IMR-90 (cell line): Measurements from ENCODE around the gene C5. TPM values are rescaled to one million over a fixed set of nuclear protein-coding genes. Genes with fewer than 3 reads are reported as not detected.
A peak's percentile ranks its signal among the peaks of the same experiment; 100 is the strongest.

ENCODE experiments used
- ATAC-seq: fragments of 200-7000 bp; cut with Tn5 transposase; 2 replicates; pipeline ENCODE4 v1.9.1; 2020; ENCODE audit warnings: low read depth, mild to moderate bottlenecking, moderate library complexity
- BruUV-seq: library from RNA; stranded (reverse); fragments of 400-500 nt; replicated peaks from 2 replicates; lab custom pipeline; 2021; lab: Mats Ljungman, UMichigan
- CTCF ChIA-PET: fragments of 300-600 bp; formaldehyde crosslinking; extraction: SDS; loops from one replicate; lab custom pipeline; 2021; ENCODE audit warnings: antibody characterized with exemption; lab: Yijun Ruan, JAX
- POLR2A ChIA-PET: fragments of 300-600 bp; sonication (Branson Sonifier 250); formaldehyde crosslinking; loops from one replicate; lab custom pipeline; 2022; ENCODE audit warnings: antibody characterized with exemption; ENCODE audit not compliant: unreplicated experiment; lab: Charles Lee
- DNase-seq: peaks from one replicate; pipeline ENCODE4 v3.0.0; 2013
- H2AFZ ChIP-seq: replicated peaks from 2 replicates; pipeline ENCODE3; 2013; ENCODE audit warnings: low read length, mild to moderate bottlenecking; ENCODE audit not compliant: poor library complexity
- H2AK5ac ChIP-seq: 2 replicates; pipeline ENCODE4 v1.6.1; 2013; ENCODE audit warnings: low read depth, low read length, inconsistent platforms
- H2AK9ac ChIP-seq: replicated peaks from 2 replicates; pipeline ENCODE3; 2013; ENCODE audit warnings: mild to moderate bottlenecking, low read depth, low read length, moderate library complexity; ENCODE audit not compliant: poor library complexity
- H2BK120ac ChIP-seq: 2 replicates; pipeline ENCODE4 v1.6.1; 2013; ENCODE audit warnings: low read depth, low read length, inconsistent platforms
- H2BK15ac ChIP-seq: 3 replicates; pipeline ENCODE4 v1.6.1; 2013; ENCODE audit warnings: low read depth, low read length, inconsistent platforms
- H2BK20ac ChIP-seq: 2 replicates; pipeline ENCODE4 v1.6.1; 2013; ENCODE audit warnings: low read depth, mild to moderate bottlenecking, inconsistent platforms, low read length, moderate library complexity
- H2BK5ac ChIP-seq: 2 replicates; pipeline ENCODE4 v1.6.1; 2013; ENCODE audit warnings: mild to moderate bottlenecking, low read depth, low read length, inconsistent platforms; ENCODE audit not compliant: poor library complexity, severe bottlenecking
- H3K14ac ChIP-seq: replicated peaks from 2 replicates; pipeline ENCODE4 v1.6.1; 2013; ENCODE audit warnings: low read depth, low read length, inconsistent platforms
- H3K18ac ChIP-seq: 2 replicates; pipeline ENCODE4 v1.6.1; 2013; ENCODE audit warnings: low read depth, low read length, control low read depth
- H3K23ac ChIP-seq: 2 replicates; pipeline ENCODE4 v1.6.1; 2013; ENCODE audit warnings: low read depth, low read length, inconsistent platforms
- H3K27ac ChIP-seq: 2 replicates; pipeline ENCODE4 v1.5.1; 2013; ENCODE audit warnings: mild to moderate bottlenecking, control low read depth, low read length; ENCODE audit not compliant: insufficient read depth
- H3K27me3 ChIP-seq: 2 replicates; pipeline ENCODE4 v1.6.1; 2013; ENCODE audit warnings: low read length; ENCODE audit not compliant: control insufficient read depth, insufficient read depth
- H3K36me3 ChIP-seq: 2 replicates; pipeline ENCODE4 v1.6.1; 2013; ENCODE audit warnings: low read length, mixed read lengths; ENCODE audit not compliant: control insufficient read depth, insufficient read depth
- H3K4ac ChIP-seq: 2 replicates; pipeline ENCODE4 v1.6.1; 2013; ENCODE audit warnings: low read depth, low read length, inconsistent platforms
- H3K4me1 ChIP-seq: 2 replicates; pipeline ENCODE4 v1.6.1; 2013; ENCODE audit warnings: low read length, mixed read lengths; ENCODE audit not compliant: control insufficient read depth, insufficient read depth
- H3K4me2 ChIP-seq: 2 replicates; pipeline ENCODE4 v1.6.1; 2013; ENCODE audit warnings: low read depth, mild to moderate bottlenecking, control low read depth, low read length, moderate library complexity
- H3K4me3 ChIP-seq: 2 replicates; pipeline ENCODE4 v1.5.1; 2013; ENCODE audit warnings: low read depth, mild to moderate bottlenecking, control low read depth, low read length, moderate library complexity; ENCODE audit not compliant: insufficient read depth
- H3K56ac ChIP-seq: 2 replicates; pipeline ENCODE4 v1.6.1; 2013; ENCODE audit warnings: low read length, inconsistent platforms; ENCODE audit not compliant: insufficient read depth; ENCODE audit errors: extremely low read depth
- H3K79me1 ChIP-seq, 2 experiments: 2 replicates each; pipeline ENCODE4 v1.6.1; 2013; ENCODE audit warnings: low read length in 2 of 2, inconsistent platforms in 1 of 2, low read depth in 1 of 2
- H3K9ac ChIP-seq: 2 replicates; pipeline ENCODE4 v1.6.1; 2013; ENCODE audit warnings: low read depth, low read length, control low read depth
- H3K9me1 ChIP-seq: 2 replicates; pipeline ENCODE4 v1.6.1; 2013; ENCODE audit warnings: low read length, inconsistent platforms; ENCODE audit not compliant: insufficient read depth
- H3K9me3 ChIP-seq: 2 replicates; pipeline ENCODE4 v1.6.1; 2013; ENCODE audit warnings: low read length; ENCODE audit not compliant: control insufficient read depth, insufficient read depth
- H4K20me1 ChIP-seq: 2 replicates; pipeline ENCODE4 v1.6.1; 2013; ENCODE audit warnings: low read length, inconsistent platforms; ENCODE audit not compliant: insufficient read depth
- H4K5ac ChIP-seq: 2 replicates; pipeline ENCODE4 v1.6.1; 2013; ENCODE audit warnings: mild to moderate bottlenecking, low read depth, low read length, control low read depth
- H4K8ac ChIP-seq, 2 experiments: 2 replicates each; pipeline ENCODE4 v1.6.1; 2013; ENCODE audit warnings: low read depth in 2 of 2, low read length in 2 of 2, control low read depth in 1 of 2, inconsistent platforms in 1 of 2
- H4K91ac ChIP-seq: 2 replicates; pipeline ENCODE4 v1.6.1; 2013; ENCODE audit warnings: low read depth, low read length, inconsistent platforms; ENCODE audit not compliant: insufficient read depth
- CTCF ChIP-seq: conservative IDR thresholded peaks from 2 replicates; pipeline ENCODE4 v1.5.1; 2012; ENCODE audit warnings: mild to moderate bottlenecking, low read depth, low read length, improper control_type of control experiment
- MXI1 ChIP-seq: IDR thresholded peaks from 2 replicates; pipeline ENCODE4 v1.6.1; 2012; ENCODE audit warnings: low read depth, mild to moderate bottlenecking, low read length, moderate library complexity, borderline replicate concordance
- RAD21 ChIP-seq: IDR thresholded peaks from 2 replicates; pipeline ENCODE4 v1.6.1; 2012; ENCODE audit warnings: low read length, improper control_type of control experiment
- WGBS, 2 experiments: methylation state at CpG; one replicate each; pipeline versions ENCODE4 v1.1.5 to v1.1.7; 2013; ENCODE audit warnings: missing lambda C conversion rate in 2 of 2; ENCODE audit not compliant: insufficient read length in 1 of 2; ENCODE audit errors: extremely low coverage in 2 of 2; 5-methylcytosine and 5-hydroxymethylcytosine counted together
- dilution Hi-C: fragments of 300-500 bp; cut with HindIII; formaldehyde crosslinking; loops from one replicate; pipeline ENCODE4 v1.14.3; 2018; ENCODE audit warnings: low sequenced_read_pairs; ENCODE audit not compliant: unreplicated experiment
- in situ Hi-C: fragments of 300-500 bp; cut with MboI; formaldehyde crosslinking; loops from 3 replicates; pipeline ENCODE4 v1.14.3; 2019; ENCODE audit warnings: low sequenced_read_pairs, inconsistent platforms, mixed read lengths
- intact Hi-C: fragments of 100-400 bp; cut with micrococcal nuclease; formaldehyde crosslinking; loops from 2 replicates; pipeline ENCODE4 v1.10.0; 2022
- polyA plus RNA-seq, 3 experiments: library from polyadenylated mRNA; depleted of rRNA; stranded (reverse); fragments of >200 nt; gene quantifications; 2 replicates each; pipeline ENCODE4 v1.2.3, GENCODE V29; 2012; ENCODE audit warnings: low replicate concordance in 1 of 3
- total RNA-seq: library from RNA; depleted of rRNA; stranded (reverse); fragments of >200 nt; gene quantifications from 2 replicates; pipeline ENCODE4 v1.2.3, GENCODE V29; 2012

C5 gene
- total and polyA plus RNA-seq, 2 of the 4 experiments (the other 2 are of a cell fraction) = 1.5 to 2.3 TPM

- peak overlapping the region; percentile 44; the same call in 1 of the 2 replicates for H3K56ac ChIP-seq
- peaks cover 33% of the 10 kb centered on the region for H3K9me1 ChIP-seq
- POLR2A ChIA-PET = no interaction called here
- peak overlapping the region; percentile 71 for H4K91ac ChIP-seq
- H3K4me2 ChIP-seq = no peak overlapping the region
- 43% methylated on average over 10 of the region's 26 CpGs; no CpG with 5 or more reads in 1 of the 2 experiments for WGBS, 2 experiments
- H3K4me3 ChIP-seq = peak overlapping the region; percentile 31; the same call in 1 of the 2 replicates
- peaks cover 0 to 34% of the 10 kb centered on the region in 2 experiments; a peak in 2 of 4 replicates for H3K79me1 ChIP-seq
- no peak overlapping the region; the same call in 1 of the 2 replicates for H3K27ac ChIP-seq
- no peaks in the 10 kb centered on the region for H3K36me3 ChIP-seq
- H3K4me1 ChIP-seq = peaks cover 27% of the 10 kb centered on the region
- H2BK120ac ChIP-seq = peak overlapping the region; percentile 76
- peak overlapping the region; percentile 74; the same call in 2 of the 3 replicates for H2BK15ac ChIP-seq
- peak overlapping the region; percentile 96 for H2AFZ ChIP-seq
- peak overlapping the region; percentile 55 for H2BK20ac ChIP-seq
- no TSS peak for BruUV-seq
- no peaks in the 10 kb centered on the region for H3K27me3 ChIP-seq
- CTCF ChIA-PET = no interaction called here
- H3K4ac ChIP-seq = peak overlapping the region; percentile 87
- H2AK9ac ChIP-seq = peak overlapping the region; percentile 75
- intact Hi-C loops = no loop called here
- peak overlapping the region; percentile 85 for H2AK5ac ChIP-seq
- H3K9ac ChIP-seq = 0 out of 2 replicates have a peak overlapping the region, but pooled peaks have one; percentile 3
- dilution Hi-C loops = no loop called here
- ATAC-seq = no peak
- H3K18ac ChIP-seq = peak overlapping the region; percentile 1; the same call in 1 of the 2 replicates
- peak overlapping the region; percentile 92 to 98 for H4K8ac ChIP-seq
- H3K14ac ChIP-seq = peak overlapping the region; percentile 78
- H3K23ac ChIP-seq = peak overlapping the region; percentile 83
- TF ChIP-seq RAD21 (no peak), MXI1 (no peak), CTCF (no peak)
- in situ Hi-C loops = no loop called here
- H4K5ac ChIP-seq = peak overlapping the region; percentile 76
- H4K20me1 ChIP-seq = no peaks in the 10 kb centered on the region
- H2BK5ac ChIP-seq = no peak overlapping the region
- DNase-seq = no peak
- no peaks in the 10 kb centered on the region for H3K9me3 ChIP-seq
These were observed 120.8 kb downstream of the C5 start for GRCh38 chr9:120929229-120929791.
